Psoas muscle (tissue), 8 donors: ENCODE results near the gene ATF7. TPM values are rescaled to one million over a fixed set of nuclear protein-coding genes. Genes with fewer than 3 reads are reported as not detected.

Source experiments
- ATAC-seq, 4 donors: fragments of 200-7000 bp; cut with Tn5 transposase; one replicate each; pipeline ENCODE4 v1.9.1; 2020; ENCODE audit warnings: moderate library complexity in 3 of 4, mild to moderate bottlenecking in 2 of 4
- DNase-seq, 2 donors: peaks; one replicate each; pipeline ENCODE4 v3.0.0-alpha.2; 2020
- H3K27ac ChIP-seq: fragments of 200-600 bp; one replicate; pipeline ENCODE4 v1.8.0; 2022
- H3K27me3 ChIP-seq, 3 donors: fragments of 200-600 bp in 1 of 3; one replicate each; pipeline versions ENCODE4 v1.6.1 to v1.8.0; 2013 to 2022; ENCODE audit warnings: low read length in 2 of 3, mild to moderate bottlenecking in 2 of 3, moderate library complexity in 1 of 3; ENCODE audit not compliant: insufficient read depth in 3 of 3
- H3K36me3 ChIP-seq, 2 donors: fragments of 200-600 bp in 1 of 2; one replicate each; pipeline versions ENCODE4 v1.6.1 to v1.8.0; 2013 to 2022; ENCODE audit warnings: low read depth in 1 of 2, mild to moderate bottlenecking in 1 of 2, moderate library complexity in 1 of 2; ENCODE audit not compliant: insufficient read depth in 1 of 2
- H3K4me1 ChIP-seq: fragments of 200-600 bp; one replicate; pipeline ENCODE4 v1.8.0; 2022
- H3K4me3 ChIP-seq: fragments of 200-600 bp; one replicate; pipeline ENCODE4 v1.8.0; 2022; ENCODE audit warnings: mild to moderate bottlenecking
- H3K9me3 ChIP-seq: fragments of 200-600 bp; one replicate; pipeline ENCODE4 v1.8.0; 2022
- CTCF ChIP-seq: fragments of 200-600 bp; IDR thresholded peaks from one replicate; pipeline ENCODE4 v1.8.0; 2022; ENCODE audit warnings: antibody characterized with exemption
- WGBS, 3 donors: extraction: QIAGEN DNeasy Blood & Tissue Kit; methylation state at CpG; one replicate each; pipeline versions ENCODE4 v1.1.6 to v1.1.7; 2013; 5-methylcytosine and 5-hydroxymethylcytosine counted together
- intact Hi-C, 2 donors: fragments of 100-400 bp; cut with DNase I; formaldehyde crosslinking; loops; one replicate each; pipeline versions ENCODE4 v1.11.0 to v1.14.2; 2022
- polyA plus RNA-seq, 3 donors: library from polyadenylated mRNA; stranded (reverse); fragments of 200-250 nt; gene quantifications; one replicate each; pipeline ENCODE4 v1.2.3, GENCODE V29; 2013
- total RNA-seq, 4 donors: library from RNA; stranded (reverse); fragmentation: NEBNext Ultra II Directional in 2 of 4; extraction: Animal tissue kit (Norgen Biotek cat#: 25700) in 2 of 4; gene quantifications; one replicate each; pipeline versions ENCODE4 v1.2.1 to v1.2.4, GENCODE V29; 2021 to 2023
- donor health status: healthy with polysubstance abuse.
- donor health status: DM: no; HTN: no; CAD: no; lungs with moderate emphysema.
- donor health status: Bipolar disorder and iron deficiency.
- donor health status: healthy.
- donor health status: DM: yes; HTN: yes; CAD: no.
- donor health status: DM: no; HTN: no; CAD: no.
- donor health status: DM: no; HTN: no; CAD: no.
- donor health status: DM: yes; HTN: yes; CAD: no.

ATF7 gene
- total and polyA plus RNA-seq, 7 donors = 15.7 to 32.3 (median 25.4) TPM

DNA sequence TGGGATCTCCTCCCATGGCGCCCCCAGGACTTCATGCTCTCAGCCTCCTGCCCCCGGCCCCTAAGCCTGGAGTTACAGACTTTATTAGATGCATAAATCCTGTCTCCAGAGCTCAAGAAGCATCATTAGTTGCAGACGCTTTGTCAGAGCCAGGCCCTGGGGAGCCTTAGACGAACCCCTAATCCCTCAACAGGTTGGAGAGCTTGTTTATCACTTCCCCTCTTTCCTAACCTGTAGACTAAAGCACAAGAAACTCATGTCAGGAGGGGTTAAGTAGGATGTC lies 118.6 kb downstream of the ATF7 start:
- no peak for TF ChIP-seq CTCF
- no peaks in the 10 kb centered on the region for H3K27me3 ChIP-seq
- intact Hi-C loops = loop anchor here in 1 of 2 donors (5.0 kb wide), 1 partner anchor 155 kb away; no protein-coding TSS in a partner anchor
- peaks cover 0 to 63% of the 10 kb centered on the region in 2 donors for H3K36me3 ChIP-seq
- no peak for DNase-seq
- H3K27ac ChIP-seq = no peak overlapping the region
- ATAC-seq = no peak
- H3K4me3 ChIP-seq = no peak overlapping the region
- 76 to 81% (median 81%) methylated on average over 4 of the region's 4 CpGs for WGBS, 3 donors
- H3K9me3 ChIP-seq = no peaks in the 10 kb centered on the region
- peaks cover 15% of the 10 kb centered on the region for H3K4me1 ChIP-seq

DNA sequence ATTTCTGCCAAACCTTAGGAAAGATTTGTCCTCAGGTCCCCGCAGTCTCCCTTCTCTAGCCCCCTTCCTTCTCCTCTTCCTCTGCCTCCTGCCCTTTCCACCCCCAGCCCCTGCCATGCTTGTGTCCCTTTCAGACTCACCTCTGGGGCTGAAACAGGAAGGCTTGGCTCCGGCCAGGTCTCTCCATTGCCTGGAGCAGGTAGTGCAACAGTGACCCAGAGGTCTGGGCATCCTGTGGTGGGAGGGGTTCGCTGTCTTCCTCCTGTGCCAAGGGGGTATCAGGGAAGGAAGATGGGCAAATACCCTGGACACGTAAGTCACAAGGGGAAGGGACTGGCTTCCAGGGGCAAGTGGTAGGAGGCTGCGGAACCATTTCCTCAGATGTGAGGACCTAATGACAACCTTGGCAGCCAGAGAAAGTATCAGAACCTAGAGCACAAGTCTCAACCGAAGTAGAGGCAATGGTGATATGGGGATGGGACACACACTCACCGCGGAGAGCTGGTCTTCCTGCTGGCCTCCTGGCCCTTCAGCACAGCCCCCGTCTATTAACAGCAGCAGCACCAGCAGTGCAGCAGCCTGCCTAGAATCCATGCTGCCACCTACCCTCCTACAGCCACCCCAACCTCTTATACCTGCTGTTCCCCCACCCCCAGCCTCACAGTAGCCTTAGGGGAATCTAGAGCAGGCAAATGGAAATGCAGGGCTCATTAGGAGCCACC lies 119.1 kb downstream of the ATF7 start, which contains the start of gene NPFF:
TSS of gene NPFF (minus strand) at position 604 of the 722 bp plus-strand sequence. CDS start at position 594, 10 bp downstream.
- Histone ChIP-seq H3K4me1 (peaks cover 16% of the 10 kb centered on the region), H3K27ac (no peak within 1 kb of the TSS), H3K27me3 (no peaks in the 10 kb centered on the region), H3K9me3 (no peaks in the 10 kb centered on the region), H3K36me3 (peaks cover 0 to 58% of the 10 kb centered on the region in 2 donors), H3K4me3 (no peak within 1 kb of the TSS)
- TF ChIP-seq CTCF = no peak
- ATAC-seq = no peak
- no peak for DNase-seq
- 79 to 87% (median 86%) methylated on average over 9 of the region's 9 CpGs for WGBS, 3 donors
- intact Hi-C loops = loop anchor here in 1 of 2 donors (5.0 kb wide), 1 partner anchor 155 kb away; no protein-coding TSS in a partner anchor

DNA sequence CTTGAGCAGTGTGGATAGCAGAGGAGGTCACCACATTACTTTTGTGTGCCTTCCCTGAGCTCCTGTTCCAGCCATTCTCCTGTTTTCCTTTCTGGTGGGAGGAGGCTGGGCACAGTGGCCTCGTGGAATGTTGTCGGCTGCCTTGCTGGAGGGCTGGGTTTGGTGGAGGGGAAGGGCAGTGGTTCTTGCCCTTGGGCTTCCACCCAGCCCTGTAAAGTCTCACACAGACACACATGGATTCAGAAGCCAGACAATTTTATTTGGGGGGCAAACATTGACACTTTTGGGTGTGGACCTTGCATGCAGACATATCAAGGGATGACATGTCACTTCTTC lies 119.8 kb downstream of the ATF7 start:
- Histone ChIP-seq H3K27ac (no peak overlapping the region), H3K4me3 (no peak overlapping the region), H3K4me1 (peaks cover 22% of the 10 kb centered on the region), H3K36me3 (peaks cover 0 to 52% of the 10 kb centered on the region in 2 donors), H3K27me3 (no peaks in the 10 kb centered on the region), H3K9me3 (no peaks in the 10 kb centered on the region)
- WGBS, 3 donors = 23 to 43% (median 35%) methylated on average over 2 of the region's 2 CpGs
- intact Hi-C loops = loop anchor here in 1 of 2 donors (5.0 kb wide), 1 partner anchor 154 kb away; no protein-coding TSS in a partner anchor
- ATAC-seq = no peak
- TF ChIP-seq CTCF = no peak
- no peak for DNase-seq

- Histone ChIP-seq H3K9me3 (no peaks in the 10 kb centered on the region), H3K4me3 (no peak overlapping the region), H3K27ac (peak overlapping the region; percentile 66), H3K36me3 (peaks cover 0 to 46% of the 10 kb centered on the region in 2 donors), H3K27me3 (no peaks in the 10 kb centered on the region), H3K4me1 (peaks cover 22% of the 10 kb centered on the region)
- no peak for ATAC-seq
- DNase-seq = no peak
- intact Hi-C loops = loop anchor here in 1 of 2 donors (5.0 kb wide), 1 partner anchor 154 kb away; no protein-coding TSS in a partner anchor
- 78 to 80% (median 80%) methylated on average over 18 to 19 of the region's 19 CpGs for WGBS, 3 donors
- no peak for TF ChIP-seq CTCF
Measured at GRCh38 chr12:53505555-53506449, 120.4 kb downstream of the ATF7 start.
